Suprapubic skin (tissue), 4 donors: ENCODE results near the gene TPSD1. TPM values are rescaled to one million over a fixed set of nuclear protein-coding genes. Genes with fewer than 3 reads are reported as not detected.
A peak's percentile ranks its signal among the peaks of the same experiment; 100 is the strongest.

ENCODE experiments used
- DNase-seq, 2 donors: peaks; one replicate each; pipeline ENCODE4 v3.0.0-alpha.2; 2019; ENCODE audit warnings: low spot score in 2 of 2
- H3K27ac ChIP-seq: fragments of 200-600 bp; sonication (generic); one replicate; pipeline ENCODE4 v1.5.1; 2019
- H3K27me3 ChIP-seq: fragments of 200-600 bp; sonication (generic); one replicate; pipeline ENCODE4 v1.5.1; 2019
- H3K36me3 ChIP-seq: fragments of 200-600 bp; sonication (generic); one replicate; pipeline ENCODE4 v1.5.1; 2019
- H3K4me1 ChIP-seq: fragments of 200-600 bp; sonication (generic); one replicate; pipeline ENCODE4 v1.5.1; 2019
- H3K4me3 ChIP-seq: fragments of 200-600 bp; sonication (generic); one replicate; pipeline ENCODE4 v1.5.1; 2019; ENCODE audit warnings: mild to moderate bottlenecking
- H3K9me3 ChIP-seq: fragments of 200-600 bp; sonication (generic); one replicate; pipeline ENCODE4 v1.5.1; 2019
- CTCF ChIP-seq, 2 donors: fragments of 200-600 bp in 1 of 2; fragments of 450-650 bp in 1 of 2; sonication (generic) in 1 of 2; IDR thresholded peaks; one replicate each; pipeline ENCODE4 v1.5.1; 2016 to 2019; ENCODE audit warnings: antibody characterized with exemption in 2 of 2, mild to moderate bottlenecking in 1 of 2, moderate library complexity in 1 of 2
- EP300 ChIP-seq: sonication (generic); formaldehyde crosslinking; IDR thresholded peaks from one replicate; pipeline ENCODE4 v1.6.1; 2017; ENCODE audit warnings: antibody characterized with exemption
- POLR2A ChIP-seq, 2 donors: fragments of 450-650 bp; IDR thresholded peaks; one replicate each; pipeline ENCODE4 v1.6.1; 2017; ENCODE audit warnings: antibody characterized with exemption in 2 of 2, mild to moderate bottlenecking in 2 of 2, moderate library complexity in 2 of 2
- POLR2AphosphoS5 ChIP-seq, 3 donors: sonication (generic); formaldehyde crosslinking; IDR thresholded peaks; one replicate each; pipeline ENCODE4 v1.6.1; 2017; ENCODE audit warnings: antibody characterized with exemption in 3 of 3
- WGBS: methylation state at CpG from one replicate; pipeline ENCODE4 v1.1.5; 2018; 5-methylcytosine and 5-hydroxymethylcytosine counted together
- total RNA-seq, 4 donors: library from RNA; depleted of rRNA; stranded (reverse); fragments of >200 nt; gene quantifications; one replicate each; pipeline ENCODE4 v1.1.0, GENCODE V29; 2016

The TPSD1 gene
- total RNA-seq, 4 donors from 2014 or later, result 0.38 to 11.6 (median 0.83) TPM; not detected in 1

GRCh38 chr16:1257561-1258224 is 1.8 kb downstream of the TPSD1 start:
- 73% methylated on average over 11 of the region's 34 CpGs for WGBS
- Histone ChIP-seq H3K27ac (no peak overlapping the region), H3K27me3 (peaks cover 73% of the 10 kb centered on the region), H3K9me3 (no peaks in the 10 kb centered on the region), H3K4me3 (no peak overlapping the region), H3K4me1 (peaks cover 8% of the 10 kb centered on the region), H3K36me3 (no peaks in the 10 kb centered on the region)
- TF ChIP-seq CTCF (IDR thresholded peaks at IDR 0.05) (no peak), POLR2A (IDR thresholded peaks at IDR 0.05) (no peak), POLR2AphosphoS5 (IDR thresholded peaks at IDR 0.05) (no peak), EP300 (no peak)
- DNase-seq, result peak in 1 of 2 donors; percentile 46

- no peak overlapping the region for H3K27ac ChIP-seq
- peaks cover 8% of the 10 kb centered on the region for H3K4me1 ChIP-seq
- WGBS, result 43% methylated on average over 1 of the region's 12 CpGs
- TF ChIP-seq CTCF (IDR thresholded peaks at IDR 0.05) (no peak), EP300 (no peak)
- no peaks in the 10 kb centered on the region for H3K36me3 ChIP-seq
- H3K27me3 ChIP-seq, result peaks cover 78% of the 10 kb centered on the region
- peak in 1 of 2 donors; percentile 63 for DNase-seq
- no peak overlapping the region for H3K4me3 ChIP-seq
- H3K9me3 ChIP-seq, result no peaks in the 10 kb centered on the region
These were observed 2.3 kb downstream of the TPSD1 start for GRCh38 chr16:1258225-1258600.

- H3K9me3 ChIP-seq, result no peaks in the 10 kb centered on the region
- 20% methylated on average over 5 of the region's 42 CpGs for WGBS
- TF ChIP-seq CTCF (IDR thresholded peaks at IDR 0.05), result no peak
- no peak for TF ChIP-seq POLR2AphosphoS5 (IDR thresholded peaks at IDR 0.05)
- TF ChIP-seq POLR2A (IDR thresholded peaks at IDR 0.05), result no peak
- TF ChIP-seq EP300, result no peak
- H3K4me3 ChIP-seq, result peak overlapping the region; percentile 28
- H3K36me3 ChIP-seq, result no peaks in the 10 kb centered on the region
- peaks cover 8% of the 10 kb centered on the region for H3K4me1 ChIP-seq
- peak in 1 of 2 donors; percentile 56 for DNase-seq
- no peak overlapping the region for H3K27ac ChIP-seq
- H3K27me3 ChIP-seq, result peaks cover 86% of the 10 kb centered on the region
These were observed 3.3 kb downstream of the TPSD1 start for GRCh38 chr16:1258906-1259759.

GRCh38 chr16:1259760-1260068 is 3.8 kb downstream of the TPSD1 start:
- no peak for TF ChIP-seq EP300
- H3K4me3 ChIP-seq, result no peak overlapping the region
- peak in 1 of 2 donors; percentile 39 for DNase-seq
- no peaks in the 10 kb centered on the region for H3K36me3 ChIP-seq
- H3K4me1 ChIP-seq, result peaks cover 8% of the 10 kb centered on the region
- H3K9me3 ChIP-seq, result no peaks in the 10 kb centered on the region
- no peak overlapping the region for H3K27ac ChIP-seq
- 40% methylated on average over 1 of the region's 11 CpGs for WGBS
- peaks cover 86% of the 10 kb centered on the region for H3K27me3 ChIP-seq

GRCh38 chr16:1260101-1260680 is 4.3 kb downstream of the TPSD1 start:
- peak in 1 of 2 donors; percentile 56 for DNase-seq
- Histone ChIP-seq H3K27ac (no peak overlapping the region), H3K4me3 (no peak overlapping the region), H3K36me3 (no peaks in the 10 kb centered on the region), H3K27me3 (peaks cover 84% of the 10 kb centered on the region), H3K4me1 (peaks cover 8% of the 10 kb centered on the region), H3K9me3 (no peaks in the 10 kb centered on the region)
- 90% methylated on average over 2 of the region's 36 CpGs for WGBS
- TF ChIP-seq POLR2AphosphoS5 (IDR thresholded peaks at IDR 0.05) (no peak), EP300 (no peak), CTCF (IDR thresholded peaks at IDR 0.05) (no peak), POLR2A (IDR thresholded peaks at IDR 0.05) (no peak)
